HG02852 (cell line): Measurements from ENCODE around the gene SYT8.
"Not testable (repeated sequence)": the region's sequence is repeated elsewhere in the genome, so short reads cannot be mapped to it uniquely, and the experiment has no call there.

Experiments
- ATAC-seq: cut with Tn5 transposase; IDR thresholded peaks from one replicate; pipeline ENCODE4 v1.9.1; 2021; ENCODE audit warnings: mild to moderate bottlenecking, moderate library complexity; ENCODE audit not compliant: unreplicated experiment

The SYT8 gene

GRCh38 chr11:1883346-1884302, 48.8 kb downstream of the SYT8 start:
- no peak for ATAC-seq

DNA sequence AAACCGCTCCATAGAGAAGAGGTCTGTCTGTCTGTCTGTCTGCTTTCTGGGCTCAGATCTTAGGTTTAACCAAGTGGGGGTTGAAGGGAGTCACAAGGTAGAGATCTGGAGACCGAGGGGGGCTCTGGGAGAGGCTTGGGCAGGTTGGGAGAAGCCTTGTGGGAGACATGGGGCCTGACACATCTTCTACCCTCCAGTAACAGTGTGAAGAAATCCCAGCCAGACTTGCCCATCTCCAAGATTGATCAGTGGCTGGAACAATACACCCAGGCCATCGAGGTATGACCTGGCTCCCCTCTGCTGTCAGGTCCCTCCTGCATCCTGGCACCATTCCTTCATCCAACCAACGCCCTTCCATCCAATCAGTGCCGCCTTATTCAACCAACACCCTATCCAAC, 49.5 kb downstream of the SYT8 start:
- no peak for ATAC-seq

DNA sequence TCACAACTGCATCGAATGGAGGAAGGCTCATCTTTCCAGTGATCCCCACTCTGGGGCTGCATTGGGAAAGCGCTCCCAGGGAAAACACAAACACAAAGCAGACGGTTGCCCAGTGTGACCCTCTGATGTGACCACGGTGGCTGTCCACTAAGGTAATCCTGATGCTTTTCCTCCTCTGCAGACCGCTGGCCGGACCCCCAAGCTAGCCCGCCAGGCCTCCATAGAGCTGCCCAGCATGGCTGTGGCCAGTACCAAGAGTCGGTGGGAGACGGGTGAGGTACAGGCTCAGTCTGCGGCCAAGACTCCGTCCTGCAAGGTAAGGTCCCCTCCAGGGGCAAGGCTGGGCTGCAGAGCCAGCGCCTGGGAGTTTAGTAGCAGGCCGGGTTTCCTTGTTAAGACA, 51.8 kb downstream of the SYT8 start:
- not testable (repeated sequence) for ATAC-seq
